Esophagus muscularis mucosa (tissue), 4 donors: ENCODE measurements around the gene PJA2. TPM values are rescaled to one million over a fixed set of nuclear protein-coding genes. Genes with fewer than 3 reads are reported as not detected.
"Not testable (repeated sequence)": the region's sequence is repeated elsewhere in the genome, so short reads cannot be mapped to it uniquely, and the experiment has no call there.

ENCODE experiments used
- DNase-seq: peaks from one replicate; pipeline ENCODE4 v3.0.0-alpha.2; 2017; ENCODE audit errors: extremely low spot score
- H3K27ac ChIP-seq, 4 donors: fragments of 200-600 bp; sonication (generic); replicated peaks in 1 of 4; 1 replicate in 3 of 4; 2 replicates in 1 of 4; pipeline ENCODE4 v1.5.1; 2016 to 2019; ENCODE audit warnings: mild to moderate bottlenecking in 1 of 4
- H3K27me3 ChIP-seq, 4 donors: fragments of 200-600 bp; sonication (generic); one replicate each; pipeline versions ENCODE4 v1.5.1 to v1.6.0; 2016 to 2019
- H3K36me3 ChIP-seq, 4 donors: fragments of 200-600 bp; sonication (generic); one replicate each; pipeline ENCODE4 v1.5.1; 2016 to 2019
- H3K4me1 ChIP-seq, 4 donors: fragments of 200-600 bp; sonication (generic); one replicate each; pipeline ENCODE4 v1.5.1; 2016 to 2019
- H3K4me3 ChIP-seq, 4 donors: fragments of 200-600 bp; sonication (generic); 1 replicate in 2 of 4; 2 replicates in 2 of 4; pipeline ENCODE4 v1.5.1; 2016 to 2019; ENCODE audit warnings: mild to moderate bottlenecking in 4 of 4, moderate library complexity in 1 of 4
- H3K9me3 ChIP-seq, 4 donors: fragments of 200-600 bp; sonication (generic); 1 replicate in 3 of 4; 2 replicates in 1 of 4; pipeline ENCODE4 v1.5.1; 2016 to 2019
- EP300 ChIP-seq: sonication (generic); formaldehyde crosslinking; IDR thresholded peaks from one replicate; pipeline ENCODE4 v1.6.1; 2017; ENCODE audit warnings: antibody characterized with exemption
- POLR2A ChIP-seq: fragments of 450-650 bp; IDR thresholded peaks from one replicate; pipeline ENCODE4 v1.6.1; 2017; ENCODE audit warnings: antibody characterized with exemption, moderate library complexity, mild to moderate bottlenecking, low read depth
- POLR2AphosphoS5 ChIP-seq, 2 donors: sonication (generic); formaldehyde crosslinking; IDR thresholded peaks; one replicate each; pipeline ENCODE4 v1.6.1; 2017; ENCODE audit warnings: antibody characterized with exemption in 2 of 2
- WGBS: methylation state at CpG from one replicate; pipeline ENCODE4 v1.1.5; 2018; 5-methylcytosine and 5-hydroxymethylcytosine counted together
- intact Hi-C: fragments of 100-400 bp; cut with DNase I; formaldehyde crosslinking; loops from one replicate; pipeline ENCODE4 v1.15.1; 2023
- total RNA-seq, 4 donors: library from RNA; depleted of rRNA; stranded (reverse); fragments of >200 nt; gene quantifications; one replicate each; pipeline versions ENCODE4 v1.1.0 to v1.2.1, GENCODE V29; 2016
- TF ChIP-seq, protein P1 (sequence below), 3 experiments: fragments of 200-600 bp in 2 of 3; fragments of 450-650 bp in 1 of 3; sonication (generic) in 2 of 3; IDR thresholded peaks; one replicate each; pipeline ENCODE4 v1.5.1; 2017 to 2019; ENCODE audit warnings: antibody characterized with exemption in 3 of 3, mild to moderate bottlenecking in 2 of 3, moderate library complexity in 1 of 3

PJA2 gene
- total RNA-seq, 4 donors from 2014 or later, result 133 to 211 (median 170) TPM

DNA sequence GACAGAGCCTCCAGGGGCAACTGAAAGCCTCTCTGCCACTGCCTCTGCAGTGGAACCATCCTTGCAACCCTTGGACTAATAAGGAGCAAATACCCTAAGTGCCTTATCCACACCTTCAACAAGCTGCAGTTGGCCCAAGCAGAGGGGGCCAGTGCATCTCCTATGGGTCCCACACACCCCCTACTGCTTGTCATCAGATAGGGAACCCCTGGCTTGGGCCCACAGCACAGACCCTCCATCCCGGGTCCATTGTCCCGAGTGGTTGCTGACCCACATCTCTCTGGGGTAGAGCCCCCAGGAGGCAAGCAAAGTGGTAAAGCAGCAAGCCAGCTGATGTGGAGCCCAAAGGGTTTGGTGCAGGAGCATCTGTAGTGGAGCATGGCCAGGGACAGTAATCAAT is 119.5 kb downstream of the PJA2 start:
- TF ChIP-seq POLR2AphosphoS5 (IDR thresholded peaks at IDR 0.05), result no peak
- TF ChIP-seq EP300, result no peak
- TF ChIP-seq, protein P1, sequence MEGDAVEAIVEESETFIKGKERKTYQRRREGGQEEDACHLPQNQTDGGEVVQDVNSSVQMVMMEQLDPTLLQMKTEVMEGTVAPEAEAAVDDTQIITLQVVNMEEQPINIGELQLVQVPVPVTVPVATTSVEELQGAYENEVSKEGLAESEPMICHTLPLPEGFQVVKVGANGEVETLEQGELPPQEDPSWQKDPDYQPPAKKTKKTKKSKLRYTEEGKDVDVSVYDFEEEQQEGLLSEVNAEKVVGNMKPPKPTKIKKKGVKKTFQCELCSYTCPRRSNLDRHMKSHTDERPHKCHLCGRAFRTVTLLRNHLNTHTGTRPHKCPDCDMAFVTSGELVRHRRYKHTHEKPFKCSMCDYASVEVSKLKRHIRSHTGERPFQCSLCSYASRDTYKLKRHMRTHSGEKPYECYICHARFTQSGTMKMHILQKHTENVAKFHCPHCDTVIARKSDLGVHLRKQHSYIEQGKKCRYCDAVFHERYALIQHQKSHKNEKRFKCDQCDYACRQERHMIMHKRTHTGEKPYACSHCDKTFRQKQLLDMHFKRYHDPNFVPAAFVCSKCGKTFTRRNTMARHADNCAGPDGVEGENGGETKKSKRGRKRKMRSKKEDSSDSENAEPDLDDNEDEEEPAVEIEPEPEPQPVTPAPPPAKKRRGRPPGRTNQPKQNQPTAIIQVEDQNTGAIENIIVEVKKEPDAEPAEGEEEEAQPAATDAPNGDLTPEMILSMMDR (IDR thresholded peaks at IDR 0.05), result no peak
- no peak for TF ChIP-seq POLR2A
- Histone ChIP-seq H3K9me3 (peaks cover 0 to 15% (median 11%) of the 10 kb centered on the region in 4 donors), H3K27ac (no peak overlapping the region), H3K36me3 (no peaks in the 10 kb centered on the region), H3K27me3 (no peaks in the 10 kb centered on the region), H3K4me3 (no peak overlapping the region), H3K4me1 (no peaks in the 10 kb centered on the region)
- DNase-seq, result no peak
- intact Hi-C loops, result no loop called here
- no CpG with 5 or more reads among the region's 2 CpGs for WGBS

DNA sequence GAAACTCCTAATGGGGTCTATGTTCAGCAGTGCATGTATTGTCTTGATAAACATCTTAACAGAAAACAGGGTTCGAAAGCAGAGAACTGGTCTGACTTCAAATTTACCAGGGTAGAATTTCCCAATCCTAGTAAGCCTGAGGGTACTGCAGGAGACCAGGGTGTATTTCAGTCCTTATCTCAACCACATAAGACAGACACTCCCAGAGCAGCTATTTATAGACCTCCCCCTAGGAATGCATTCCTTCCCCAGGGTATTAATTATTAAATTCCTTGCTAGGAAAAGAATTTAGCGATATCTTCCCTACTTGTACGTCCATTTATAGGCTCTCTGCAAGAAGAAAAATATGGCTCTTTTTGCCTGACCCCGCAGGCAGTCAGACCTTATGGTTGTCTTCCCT is 123.1 kb downstream of the PJA2 start:
- H3K27me3 ChIP-seq, DNase-seq, intact Hi-C loops, H3K36me3 ChIP-seq, H3K4me1 ChIP-seq, H3K4me3 ChIP-seq, H3K27ac ChIP-seq: not testable (repeated sequence)
- peaks cover 0 to 15% (median 11%) of the 10 kb centered on the region in 4 donors for H3K9me3 ChIP-seq
- WGBS, result 93% methylated on average over 4 of the region's 4 CpGs
